Osteoblast (primary cell): Measurements from ENCODE around the gene PLEKHJ1. TPM values are rescaled to one million over a fixed set of nuclear protein-coding genes. Genes with fewer than 3 reads are reported as not detected.

Source experiments
- DNase-seq: peaks from one replicate; pipeline ENCODE4 v3.0.0; 2011; ENCODE audit warnings: low spot score, mixed read lengths; ENCODE audit not compliant: insufficient read length; ENCODE audit errors: missing footprints
- H2AFZ ChIP-seq: 2 replicates; pipeline ENCODE4 v1.6.0; 2011; ENCODE audit warnings: mild to moderate bottlenecking, low read length
- H3K27ac ChIP-seq: 2 replicates; pipeline ENCODE4 v1.5.1; 2011; ENCODE audit warnings: mild to moderate bottlenecking, low read depth, low read length, moderate library complexity
- H3K27me3 ChIP-seq: 2 replicates; pipeline ENCODE4 v1.6.0; 2012; ENCODE audit warnings: mild to moderate bottlenecking, control low read depth, inconsistent platforms, low read length, moderate library complexity; ENCODE audit not compliant: insufficient read depth
- H3K36me3 ChIP-seq: 2 replicates; pipeline ENCODE4 v1.5.1; 2011; ENCODE audit warnings: mild to moderate bottlenecking, low read length, control low read depth, moderate library complexity; ENCODE audit not compliant: insufficient read depth
- H3K4me1 ChIP-seq: 2 replicates; pipeline ENCODE4 v1.5.1; 2011; ENCODE audit warnings: mild to moderate bottlenecking, low read length, control low read depth, moderate library complexity; ENCODE audit not compliant: insufficient read depth
- H3K4me2 ChIP-seq: 2 replicates; pipeline ENCODE4 v1.6.0; 2011; ENCODE audit warnings: mild to moderate bottlenecking, low read length; ENCODE audit not compliant: insufficient read depth
- H3K4me3 ChIP-seq: fragments of 200-600 bp; sonication (generic); 3 replicates; pipeline ENCODE4 v1.5.1; 2012; ENCODE audit warnings: mild to moderate bottlenecking, low read length, inconsistent platforms; ENCODE audit not compliant: insufficient read depth
- H3K79me2 ChIP-seq: 2 replicates; pipeline ENCODE4 v1.6.0; 2012; ENCODE audit warnings: mild to moderate bottlenecking, low read length, control low read depth, inconsistent platforms; ENCODE audit not compliant: insufficient read depth
- H3K9me3 ChIP-seq: 2 replicates; pipeline ENCODE4 v1.5.1; 2011; ENCODE audit warnings: low read depth, low read length, control low read depth
- H4K20me1 ChIP-seq: 2 replicates; pipeline ENCODE4 v1.6.0; 2012; ENCODE audit warnings: mild to moderate bottlenecking, low read length, control low read depth; ENCODE audit not compliant: insufficient read depth
- total RNA-seq: library from RNA; depleted of rRNA; stranded (reverse); fragments of >200 nt; gene quantifications from 2 replicates; pipeline ENCODE4 v1.2.3, GENCODE V29; 2012
- TF ChIP-seq, protein P1 (sequence below): IDR thresholded peaks from 2 replicates; pipeline ENCODE4 v1.5.1; 2011; ENCODE audit warnings: mild to moderate bottlenecking, low read depth, low read length, moderate library complexity; ENCODE audit errors: extremely low read depth

Gene PLEKHJ1
- total RNA-seq, 1 donor = 43.4 TPM

DNA sequence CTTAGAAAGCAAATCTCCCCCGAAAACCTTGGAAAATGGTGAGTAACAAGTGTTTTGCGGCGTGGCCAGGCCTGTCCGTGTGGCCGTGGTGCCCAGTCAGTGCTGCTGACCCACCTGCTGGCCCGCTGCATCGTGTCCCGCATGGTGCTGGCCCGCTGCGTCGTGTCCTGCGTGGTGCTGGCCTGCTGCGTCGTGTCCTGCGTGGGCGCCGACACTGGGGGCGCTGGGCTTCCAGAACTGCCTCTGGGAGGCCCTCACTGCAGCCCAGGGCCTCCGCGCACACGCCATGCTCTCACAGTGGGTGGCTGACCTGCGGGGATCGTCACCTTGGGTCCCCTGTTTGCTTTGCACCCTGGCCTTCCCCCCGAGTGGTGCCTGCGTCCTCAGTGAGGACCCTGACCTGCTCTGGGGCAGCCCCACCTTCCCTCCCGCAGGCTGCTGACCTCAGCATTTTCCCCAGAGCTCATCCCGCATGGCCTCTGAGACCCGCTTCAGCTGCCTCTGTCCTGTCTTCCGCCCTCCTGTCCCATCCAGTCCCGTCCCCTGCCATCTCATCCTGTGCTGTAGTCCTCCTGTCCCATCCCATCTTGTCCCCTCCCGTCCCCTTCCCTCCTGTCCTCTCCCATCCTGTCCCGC, 10.6 kb downstream of the PLEKHJ1 start:
- Histone ChIP-seq H3K4me2 (no peak overlapping the region), H3K27ac (no peak overlapping the region), H3K79me2 (peaks cover 42% of the 10 kb centered on the region), H3K4me1 (no peaks in the 10 kb centered on the region), H3K36me3 (peaks cover 53% of the 10 kb centered on the region), H2AFZ (no peak overlapping the region), H3K27me3 (no peaks in the 10 kb centered on the region), H3K9me3 (no peaks in the 10 kb centered on the region), H3K4me3 (no peak overlapping the region), H4K20me1 (peaks cover 9% of the 10 kb centered on the region)
- TF ChIP-seq, protein P1, sequence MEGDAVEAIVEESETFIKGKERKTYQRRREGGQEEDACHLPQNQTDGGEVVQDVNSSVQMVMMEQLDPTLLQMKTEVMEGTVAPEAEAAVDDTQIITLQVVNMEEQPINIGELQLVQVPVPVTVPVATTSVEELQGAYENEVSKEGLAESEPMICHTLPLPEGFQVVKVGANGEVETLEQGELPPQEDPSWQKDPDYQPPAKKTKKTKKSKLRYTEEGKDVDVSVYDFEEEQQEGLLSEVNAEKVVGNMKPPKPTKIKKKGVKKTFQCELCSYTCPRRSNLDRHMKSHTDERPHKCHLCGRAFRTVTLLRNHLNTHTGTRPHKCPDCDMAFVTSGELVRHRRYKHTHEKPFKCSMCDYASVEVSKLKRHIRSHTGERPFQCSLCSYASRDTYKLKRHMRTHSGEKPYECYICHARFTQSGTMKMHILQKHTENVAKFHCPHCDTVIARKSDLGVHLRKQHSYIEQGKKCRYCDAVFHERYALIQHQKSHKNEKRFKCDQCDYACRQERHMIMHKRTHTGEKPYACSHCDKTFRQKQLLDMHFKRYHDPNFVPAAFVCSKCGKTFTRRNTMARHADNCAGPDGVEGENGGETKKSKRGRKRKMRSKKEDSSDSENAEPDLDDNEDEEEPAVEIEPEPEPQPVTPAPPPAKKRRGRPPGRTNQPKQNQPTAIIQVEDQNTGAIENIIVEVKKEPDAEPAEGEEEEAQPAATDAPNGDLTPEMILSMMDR = no peak
- no peak for DNase-seq

DNA sequence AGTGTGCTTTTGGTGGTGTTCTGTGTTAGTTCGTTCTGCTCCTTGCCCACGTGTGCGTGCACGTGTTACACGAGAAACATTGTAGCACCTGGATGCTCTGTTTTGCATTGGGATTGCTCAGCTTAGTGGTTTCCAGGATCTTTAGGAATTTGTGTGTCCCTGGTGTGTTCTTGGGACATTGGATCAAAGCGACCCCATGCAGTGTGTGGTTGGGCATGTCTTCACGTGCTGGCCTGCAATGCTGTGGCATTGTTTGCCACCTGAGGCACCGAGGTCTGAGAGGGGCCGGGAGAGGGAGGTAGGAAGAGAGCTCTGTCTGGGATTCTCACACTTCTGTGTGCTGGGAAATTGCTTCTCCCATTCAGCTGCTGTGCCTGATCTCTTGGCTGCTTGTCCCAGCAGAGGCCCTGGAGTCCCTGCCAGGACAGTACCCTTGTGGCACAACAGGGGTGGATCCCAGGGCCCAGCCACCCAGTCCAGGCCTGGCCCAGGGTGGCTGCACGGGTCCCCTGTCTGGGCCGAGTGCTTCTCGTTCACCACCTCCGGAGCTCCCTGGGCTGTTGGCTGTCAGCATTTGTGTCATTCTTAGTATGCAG, 11.3 kb downstream of the PLEKHJ1 start:
- Histone ChIP-seq H3K79me2 (peaks cover 45% of the 10 kb centered on the region), H3K4me3 (no peak overlapping the region), H3K4me2 (no peak overlapping the region), H3K4me1 (no peaks in the 10 kb centered on the region), H3K9me3 (no peaks in the 10 kb centered on the region), H4K20me1 (peaks cover 9% of the 10 kb centered on the region), H3K36me3 (peaks cover 53% of the 10 kb centered on the region), H2AFZ (no peak overlapping the region), H3K27me3 (no peaks in the 10 kb centered on the region), H3K27ac (no peak overlapping the region)
- TF ChIP-seq, protein P1 = no peak
- DNase-seq = no peak

DNA sequence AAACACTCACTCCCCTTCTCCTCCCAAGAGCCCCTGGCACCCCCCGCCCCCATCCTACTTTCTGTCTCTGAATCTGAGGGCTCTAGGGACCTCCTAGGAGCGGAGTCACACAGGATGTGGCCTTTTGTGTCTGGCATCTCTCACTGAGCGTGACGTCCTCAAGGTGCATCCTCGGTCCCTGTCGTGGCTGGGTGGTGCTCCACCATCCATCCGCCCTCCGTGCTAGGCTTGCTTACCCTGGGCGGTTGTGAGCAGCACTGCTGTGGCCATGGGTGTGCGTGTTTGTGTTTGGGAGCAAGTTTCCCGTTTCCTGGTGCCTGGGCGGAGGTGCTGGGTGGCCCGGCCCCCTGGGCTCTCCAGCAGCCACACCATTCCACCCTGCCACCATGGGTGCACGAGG, 12.2 kb downstream of the PLEKHJ1 start:
- peaks cover 47% of the 10 kb centered on the region for H3K36me3 ChIP-seq
- H3K4me2 ChIP-seq = no peak overlapping the region
- H3K4me1 ChIP-seq = no peaks in the 10 kb centered on the region
- H3K27me3 ChIP-seq = no peaks in the 10 kb centered on the region
- no peak overlapping the region for H3K4me3 ChIP-seq
- H4K20me1 ChIP-seq = peaks cover 8% of the 10 kb centered on the region
- no peak for DNase-seq
- H3K79me2 ChIP-seq = peaks cover 40% of the 10 kb centered on the region
- H3K27ac ChIP-seq = no peak overlapping the region
- TF ChIP-seq, protein P1 = no peak
- H3K9me3 ChIP-seq = no peaks in the 10 kb centered on the region
- H2AFZ ChIP-seq = no peak overlapping the region

DNA sequence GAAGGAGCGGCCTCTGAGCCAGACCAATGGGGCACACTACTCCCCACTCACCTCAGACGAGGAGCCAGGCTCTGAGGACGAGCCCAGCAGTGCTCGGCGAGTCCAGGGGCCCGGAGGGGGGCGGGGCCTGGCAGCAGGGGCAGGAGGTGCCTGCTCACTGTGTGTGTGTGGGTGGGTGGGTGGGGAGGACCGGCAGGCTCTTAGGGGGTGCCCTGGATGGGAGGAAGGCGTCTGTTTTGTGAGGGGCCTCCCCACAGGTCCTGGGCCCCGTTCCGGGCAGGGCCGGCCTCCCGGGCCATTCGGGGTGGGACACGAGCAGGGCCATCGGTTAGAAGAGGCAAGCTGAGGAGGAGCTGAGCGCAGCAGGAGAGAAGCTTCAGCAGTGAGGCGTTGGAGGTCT, 12.7 kb downstream of the PLEKHJ1 start:
- Histone ChIP-seq H3K4me1 (no peaks in the 10 kb centered on the region), H3K27ac (no peak overlapping the region), H3K9me3 (no peaks in the 10 kb centered on the region), H3K4me2 (no peak overlapping the region), H3K36me3 (peaks cover 44% of the 10 kb centered on the region), H3K79me2 (peaks cover 38% of the 10 kb centered on the region), H2AFZ (no peak overlapping the region), H3K27me3 (no peaks in the 10 kb centered on the region), H4K20me1 (peaks cover 6% of the 10 kb centered on the region), H3K4me3 (no peak overlapping the region)
- TF ChIP-seq, protein P1 = no peak
- no peak for DNase-seq
